CD4-positive, alpha-beta T cell treated with Interleukin-10 for 1 hour (primary cell): ENCODE results near the gene GTPBP4.
"Not testable (repeated sequence)": the region's sequence is repeated elsewhere in the genome, so short reads cannot be mapped to it uniquely, and the experiment has no call there.

Source experiments
- DNase-seq: peaks from one replicate; pipeline ENCODE4 v3.0.0-alpha.2; 2020

Gene GTPBP4

GRCh38 chr10:1061930-1062774 is 73.9 kb downstream of the GTPBP4 start:
- DNase-seq: peak; percentile 29

GRCh38 chr10:1063232-1063865 is 75.1 kb downstream of the GTPBP4 start:
- DNase-seq: peak; percentile 51

- no peak for DNase-seq
Measured at GRCh38 chr10:1064964-1065247, 76.7 kb downstream of the GTPBP4 start.

GRCh38 chr10:1066734-1067133 is 78.5 kb downstream of the GTPBP4 start:
- not testable (repeated sequence) for DNase-seq

- DNase-seq: no peak
Measured at GRCh38 chr10:1068380-1069361, 80.4 kb downstream of the GTPBP4 start.
